Muscle of leg (tissue), 11 donors: ENCODE data around the gene TERT. TPM values are rescaled to one million over a fixed set of nuclear protein-coding genes. Genes with fewer than 3 reads are reported as not detected.

Experiments
- DNase-seq: peaks from one replicate; pipeline ENCODE4 v3.0.0; 2013
- H3K27ac ChIP-seq: one replicate; pipeline ENCODE4 v1.5.1; 2013; ENCODE audit warnings: mild to moderate bottlenecking, low read length, control low read depth
- H3K27me3 ChIP-seq: one replicate; pipeline ENCODE4 v1.6.1; 2013; ENCODE audit warnings: low read length; ENCODE audit not compliant: control insufficient read depth, insufficient read depth
- H3K36me3 ChIP-seq: one replicate; pipeline ENCODE4 v1.6.1; 2013; ENCODE audit warnings: low read length; ENCODE audit not compliant: control insufficient read depth, insufficient read depth
- H3K4me1 ChIP-seq: one replicate; pipeline ENCODE4 v1.6.1; 2013; ENCODE audit warnings: low read length; ENCODE audit not compliant: control insufficient read depth, insufficient read depth
- H3K4me3 ChIP-seq: one replicate; pipeline ENCODE4 v1.5.1; 2013; ENCODE audit warnings: low read length, control low read depth
- H3K9me3 ChIP-seq: replicated peaks from 2 replicates; pipeline ENCODE4 v1.6.1; 2013; ENCODE audit warnings: low read depth, low read length; ENCODE audit not compliant: control insufficient read depth
- WGBS: methylation state at CpG from one replicate; pipeline ENCODE4 v1.1.5; 2013; ENCODE audit warnings: missing lambda C conversion rate; ENCODE audit not compliant: insufficient coverage; 5-methylcytosine and 5-hydroxymethylcytosine counted together
- polyA plus RNA-seq, 8 donors: library from polyadenylated mRNA; unstranded; fragments of 120-200 nt; gene quantifications; one replicate each; pipeline versions ENCODE4 v1.2.1 to v1.2.3, GENCODE V29; 2013; ENCODE audit warnings: inconsistent platforms in 1 of 8, low replicate concordance in 1 of 8; ENCODE audit not compliant: insufficient read length in 8 of 8, insufficient read depth in 1 of 8
- total RNA-seq: library from RNA; stranded (reverse); fragments of 120-200 nt; gene quantifications from one replicate; pipeline ENCODE4 v1.2.4, GENCODE V29; 2013

TERT gene
- total and polyA plus RNA-seq, 9 donors, result 0.05 to 0.23 (median 0.15) TPM; not detected in 5

DNA sequence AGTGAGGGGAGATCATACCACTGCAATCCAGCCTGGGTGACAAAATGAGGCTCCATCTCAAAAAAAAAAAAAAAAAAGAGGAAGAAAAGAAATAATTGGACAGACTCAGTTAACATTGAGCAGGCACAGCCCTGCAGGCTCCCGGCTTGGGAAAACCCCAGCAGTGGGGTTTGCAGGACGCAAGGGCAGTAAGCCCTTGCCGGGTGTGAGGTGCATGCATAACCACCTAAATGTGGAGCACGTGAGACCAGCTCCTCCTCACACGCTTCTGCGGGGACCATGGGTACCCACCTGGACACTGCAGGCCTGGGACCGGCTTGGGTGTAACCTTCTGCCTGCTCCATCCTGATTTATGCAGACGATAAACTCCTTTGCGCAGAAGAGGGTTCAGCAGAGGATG is 74.5 kb downstream of the TERT start:
- no peak for DNase-seq
- WGBS, result 74% methylated on average over 6 of the region's 9 CpGs
- H3K9me3 ChIP-seq, result peaks cover 3% of the 10 kb centered on the region
- no peak overlapping the region for H3K4me3 ChIP-seq
- H3K36me3 ChIP-seq, result no peaks in the 10 kb centered on the region
- H3K4me1 ChIP-seq, result no peaks in the 10 kb centered on the region
- peaks cover 34% of the 10 kb centered on the region for H3K27me3 ChIP-seq
- H3K27ac ChIP-seq, result no peak overlapping the region

DNA sequence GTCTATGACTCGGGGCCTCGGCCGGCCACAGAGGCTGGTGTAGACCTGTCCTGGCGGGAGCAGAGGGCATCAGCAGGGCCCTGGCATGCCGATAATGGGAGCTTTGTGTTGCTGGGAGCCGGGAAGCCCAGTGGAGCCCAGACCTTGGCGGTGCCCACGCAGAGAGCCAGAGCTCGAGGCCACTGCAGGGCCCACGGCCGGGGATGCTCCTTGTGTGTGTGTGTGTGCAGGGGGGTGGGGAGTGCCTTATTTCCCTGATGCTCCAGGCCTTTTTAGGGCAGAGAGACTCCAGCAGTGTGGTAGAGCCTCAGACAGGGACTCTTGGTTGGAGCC is 75.1 kb downstream of the TERT start:
- H3K4me1 ChIP-seq, result no peaks in the 10 kb centered on the region
- peaks cover 3% of the 10 kb centered on the region for H3K9me3 ChIP-seq
- no peak for DNase-seq
- H3K36me3 ChIP-seq, result no peaks in the 10 kb centered on the region
- no peak overlapping the region for H3K4me3 ChIP-seq
- 78% methylated on average over 10 of the region's 11 CpGs for WGBS
- H3K27ac ChIP-seq, result no peak overlapping the region
- H3K27me3 ChIP-seq, result peaks cover 34% of the 10 kb centered on the region

DNA sequence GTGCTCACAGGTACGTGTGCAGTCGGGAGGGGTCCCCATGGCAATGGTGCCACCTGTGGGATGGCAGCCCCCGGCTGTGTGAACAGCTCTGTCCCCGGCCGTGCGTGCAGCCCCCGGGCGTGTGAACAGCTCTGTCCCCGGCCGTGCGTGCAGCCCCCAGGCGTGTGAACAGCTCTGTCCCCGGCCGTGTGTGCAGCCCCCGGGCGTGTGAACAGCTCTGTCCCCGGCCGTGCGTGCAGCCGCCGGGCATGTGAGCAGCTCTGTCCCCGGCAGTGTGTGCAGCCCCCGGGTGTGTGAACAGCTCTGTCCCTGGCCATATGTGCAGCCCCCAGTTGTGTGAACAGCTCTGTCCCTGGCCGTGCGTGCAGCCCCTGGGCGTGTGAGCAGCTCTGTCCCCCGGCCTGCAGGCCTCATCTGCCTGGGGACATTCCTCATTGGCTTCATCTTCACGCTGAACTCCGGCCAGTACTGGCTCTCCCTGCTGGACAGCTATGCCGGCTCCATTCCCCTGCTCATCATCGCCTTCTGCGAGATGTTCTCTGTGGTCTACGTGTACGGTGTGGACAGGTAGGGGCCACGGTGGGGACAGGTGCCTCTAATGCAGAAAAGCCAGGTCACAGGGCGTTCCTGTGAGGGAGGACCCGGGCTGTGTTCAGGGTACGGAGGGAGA is 75.6 kb downstream of the TERT start:
- Histone ChIP-seq H3K27ac (no peak overlapping the region), H3K9me3 (peaks cover 3% of the 10 kb centered on the region), H3K4me1 (no peaks in the 10 kb centered on the region), H3K36me3 (no peaks in the 10 kb centered on the region), H3K4me3 (no peak overlapping the region), H3K27me3 (peaks cover 30% of the 10 kb centered on the region)
- DNase-seq, result no peak
- 68% methylated on average over 38 of the region's 38 CpGs for WGBS

DNA sequence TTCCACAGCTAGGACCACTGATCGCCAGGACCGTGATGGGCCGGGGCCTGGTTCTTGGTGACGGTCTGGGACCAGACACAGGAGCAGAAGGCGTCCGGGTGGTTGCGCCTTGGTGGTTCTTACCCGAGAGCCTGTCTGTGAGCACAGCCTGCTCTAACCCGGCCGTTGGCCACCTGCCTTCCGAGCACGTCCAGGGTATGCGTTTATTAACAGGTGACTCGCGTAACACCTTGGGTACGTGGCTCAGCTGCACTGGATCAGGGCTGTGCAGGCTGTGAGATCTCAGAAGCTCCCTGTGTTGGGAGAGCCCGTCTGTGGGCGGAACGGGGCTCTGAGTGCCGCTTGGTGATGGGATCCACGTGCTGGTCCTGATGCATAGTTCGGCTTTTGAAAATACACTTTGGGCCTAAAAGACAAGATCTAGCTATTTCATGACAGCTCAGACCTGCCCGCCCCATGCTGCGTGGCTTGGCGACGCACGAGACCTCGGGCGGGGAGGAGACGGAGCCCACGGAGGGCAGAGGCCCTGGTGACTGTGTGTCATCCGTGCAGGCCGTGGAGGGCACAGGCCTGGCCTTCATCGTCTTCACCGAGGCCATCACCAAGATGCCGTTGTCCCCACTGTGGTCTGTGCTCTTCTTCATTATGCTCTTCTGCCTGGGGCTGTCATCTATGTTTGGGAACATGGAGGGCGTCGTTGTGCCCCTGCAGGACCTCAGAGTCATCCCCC is 76.4 kb downstream of the TERT start:
- no peaks in the 10 kb centered on the region for H3K4me1 ChIP-seq
- no peak overlapping the region for H3K4me3 ChIP-seq
- no peak for DNase-seq
- H3K27ac ChIP-seq, result no peak overlapping the region
- WGBS, result 84% methylated on average over 38 of the region's 38 CpGs
- peaks cover 25% of the 10 kb centered on the region for H3K27me3 ChIP-seq
- H3K36me3 ChIP-seq, result no peaks in the 10 kb centered on the region
- peaks cover 3% of the 10 kb centered on the region for H3K9me3 ChIP-seq

DNA sequence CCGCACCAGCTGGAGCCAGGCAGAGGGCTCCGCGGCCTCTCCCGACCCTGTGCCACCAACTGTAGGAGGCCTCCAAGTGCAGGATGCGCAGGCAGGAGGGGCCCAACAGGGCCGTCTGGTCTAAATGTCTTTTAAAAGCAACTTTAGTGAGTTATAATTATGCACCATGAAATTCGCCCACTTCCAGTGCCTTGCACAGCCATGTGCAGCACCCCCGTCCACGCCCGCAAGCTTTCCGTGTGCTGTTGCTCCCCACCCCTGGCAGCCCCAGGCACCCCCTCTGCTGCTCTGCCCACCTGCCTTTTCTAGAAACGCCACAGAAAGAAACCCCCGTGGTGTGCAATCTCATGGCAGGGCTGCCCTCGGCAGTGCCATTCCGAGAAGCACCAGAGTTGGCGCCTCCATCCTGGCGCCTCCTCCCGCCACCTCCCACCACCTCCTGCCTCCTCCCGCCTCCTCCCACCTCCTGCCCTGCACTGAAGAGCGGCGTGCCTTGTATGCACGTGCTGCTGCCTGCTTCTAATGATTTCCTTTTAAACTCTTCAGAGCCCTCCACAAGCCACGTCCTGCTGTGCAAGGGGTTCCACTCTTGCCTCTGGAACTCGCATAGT is 77.2 kb downstream of the TERT start:
- Histone ChIP-seq H3K4me3 (no peak overlapping the region), H3K9me3 (peaks cover 3% of the 10 kb centered on the region), H3K4me1 (no peaks in the 10 kb centered on the region), H3K36me3 (no peaks in the 10 kb centered on the region), H3K27me3 (peaks cover 19% of the 10 kb centered on the region), H3K27ac (no peak overlapping the region)
- 44% methylated on average over 17 of the region's 24 CpGs for WGBS
- no peak for DNase-seq

DNA sequence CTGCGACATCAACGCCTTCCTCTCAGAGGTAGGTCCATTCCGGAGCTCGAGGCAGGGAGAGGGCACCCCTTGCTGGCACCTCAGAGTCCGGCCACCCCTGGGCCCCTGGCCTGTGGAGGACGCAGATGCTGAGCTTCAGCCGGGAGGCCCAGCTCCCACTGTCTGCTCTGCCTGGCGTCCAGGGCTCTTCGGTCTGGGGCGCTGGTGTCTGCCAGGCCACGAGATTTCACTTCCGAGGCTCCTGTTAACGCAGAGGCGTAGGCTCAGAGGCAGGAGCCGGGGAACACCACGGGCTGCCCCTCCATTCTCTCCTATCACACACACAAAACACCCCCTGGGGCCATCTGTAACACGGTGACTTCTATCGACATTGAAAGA is 78.0 kb downstream of the TERT start:
- Histone ChIP-seq H3K4me3 (no peak overlapping the region), H3K36me3 (no peaks in the 10 kb centered on the region), H3K9me3 (peaks cover 3% of the 10 kb centered on the region), H3K27ac (no peak overlapping the region), H3K27me3 (peaks cover 19% of the 10 kb centered on the region), H3K4me1 (no peaks in the 10 kb centered on the region)
- DNase-seq, result no peak
- WGBS, result 75% methylated on average over 15 of the region's 18 CpGs

DNA sequence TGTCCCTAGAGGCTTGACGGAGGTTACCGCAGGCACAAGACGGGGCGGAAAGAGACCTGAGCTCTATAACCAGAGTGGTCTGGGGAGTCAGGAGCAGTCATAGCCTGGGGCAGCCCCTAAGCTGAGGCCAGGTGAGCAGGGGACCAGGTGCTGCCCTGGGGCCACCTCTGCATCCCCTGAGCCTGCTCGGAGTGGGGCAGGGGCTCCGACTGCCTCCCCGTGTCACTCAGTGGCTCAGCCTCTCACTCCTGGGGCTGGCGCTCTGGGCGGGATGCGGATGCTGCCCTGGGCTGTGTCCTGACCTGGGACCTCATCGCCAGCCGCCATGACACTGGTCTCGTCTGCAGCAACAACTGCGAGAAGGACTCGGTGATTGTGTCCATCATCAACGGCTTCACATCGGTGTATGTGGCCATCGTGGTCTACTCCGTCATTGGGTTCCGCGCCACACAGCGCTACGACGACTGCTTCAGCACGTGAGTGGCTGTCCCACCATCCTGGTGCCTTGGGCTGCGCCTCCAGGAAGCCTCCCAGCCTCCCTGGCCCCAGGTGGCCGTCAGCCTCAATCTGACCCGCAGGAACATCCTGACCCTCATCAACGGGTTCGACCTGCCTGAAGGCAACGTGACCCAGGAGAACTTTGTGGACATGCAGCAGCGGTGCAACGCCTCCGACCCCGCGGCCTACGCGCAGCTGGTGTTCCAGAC is 78.5 kb downstream of the TERT start:
- Histone ChIP-seq H3K4me3 (no peak overlapping the region), H3K27me3 (peaks cover 19% of the 10 kb centered on the region), H3K36me3 (no peaks in the 10 kb centered on the region), H3K9me3 (peaks cover 3% of the 10 kb centered on the region), H3K4me1 (no peaks in the 10 kb centered on the region), H3K27ac (no peak overlapping the region)
- WGBS, result 89% methylated on average over 38 of the region's 38 CpGs
- DNase-seq, result no peak

DNA sequence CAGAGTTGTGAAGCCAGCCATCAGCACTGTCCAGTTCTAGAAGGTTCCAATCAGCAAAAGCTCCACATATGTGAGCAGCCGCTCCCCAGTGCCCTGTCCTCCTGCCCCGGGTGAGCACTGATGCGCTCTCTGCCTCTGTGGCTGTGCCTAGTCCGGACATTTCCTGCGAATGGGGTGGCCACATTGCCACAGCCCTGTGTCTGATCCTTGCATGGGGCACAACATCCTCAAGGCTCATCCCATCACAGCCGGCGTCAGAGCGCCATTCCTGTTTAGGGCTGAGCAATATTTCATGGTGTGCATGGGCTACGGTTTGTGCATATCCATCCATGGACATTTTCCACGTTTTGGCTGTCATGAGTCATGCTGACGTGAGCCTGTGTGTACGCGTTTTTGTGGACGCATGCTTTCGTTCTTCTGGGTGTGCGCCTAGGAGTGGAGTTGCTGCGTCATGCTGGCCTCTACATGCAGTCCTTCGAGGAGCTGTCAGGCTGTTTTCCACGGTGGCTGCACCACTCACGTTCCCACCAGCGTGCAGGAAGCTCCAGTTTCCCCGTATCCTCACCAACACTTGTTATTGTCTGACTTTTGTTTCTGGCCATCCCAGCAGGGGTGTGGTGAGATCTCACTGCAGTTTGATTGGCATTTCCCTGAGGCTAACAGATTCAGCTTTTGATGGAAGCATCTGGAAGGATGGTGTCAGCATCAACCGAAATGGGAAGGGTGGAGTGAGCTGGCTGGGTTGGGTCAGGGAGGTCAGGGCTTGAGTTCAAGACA is 79.4 kb downstream of the TERT start:
- Histone ChIP-seq H3K9me3 (peaks cover 3% of the 10 kb centered on the region), H3K4me1 (no peaks in the 10 kb centered on the region), H3K27me3 (peaks cover 19% of the 10 kb centered on the region), H3K4me3 (no peak overlapping the region), H3K36me3 (no peaks in the 10 kb centered on the region), H3K27ac (no peak overlapping the region)
- no peak for DNase-seq
- 90% methylated on average over 20 of the region's 23 CpGs for WGBS

DNA sequence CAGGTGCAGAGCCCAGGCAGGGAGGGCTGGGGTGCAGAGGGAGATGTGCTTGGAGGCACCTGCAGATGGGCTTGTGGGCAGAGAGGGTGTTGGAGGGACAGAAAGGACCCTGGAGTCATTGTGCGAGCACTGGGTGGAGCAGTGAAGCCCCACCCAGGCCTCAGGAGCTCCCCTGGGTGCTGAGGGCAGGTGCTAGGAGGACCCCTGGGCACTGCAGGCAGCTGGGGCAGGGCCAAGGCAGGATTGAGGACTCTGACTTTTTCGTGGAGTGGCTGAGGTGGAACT is 80.0 kb downstream of the TERT start:
- Histone ChIP-seq H3K9me3 (peaks cover 3% of the 10 kb centered on the region), H3K27me3 (peaks cover 19% of the 10 kb centered on the region), H3K27ac (no peak overlapping the region), H3K4me1 (no peaks in the 10 kb centered on the region), H3K4me3 (no peak overlapping the region), H3K36me3 (no peaks in the 10 kb centered on the region)
- 83% methylated on average over 1 of the region's 2 CpGs for WGBS
- DNase-seq, result no peak
